ENCODE measurements around the gene ZC3HAV1L. TPM values are rescaled to one million over a fixed set of nuclear protein-coding genes. Genes with fewer than 3 reads are reported as not detected.

Gene ZC3HAV1L
- total RNA-seq, 1 donor from 2014 or later = 29.1 TPM

- intact Hi-C loops (cut with DNase I) = no loop called here
- Histone ChIP-seq H3K36me3 (peaks cover 20 to 38% of the 10 kb centered on the region in 2 donors), H3K9me3 (no peaks in the 10 kb centered on the region), H3K27ac (no peak overlapping the region), H3K4me3 (no peak overlapping the region), H3K4me1 (no peaks in the 10 kb centered on the region), H3K27me3 (no peaks in the 10 kb centered on the region)
- DNase-seq (ENCODE audit: low spot score in 2 of 2) = no peak
- no peak for TF ChIP-seq CTCF (IDR thresholded peaks at IDR 0.05)
Observed at GRCh38 chr7:139044813-139045794, 9.3 kb upstream of the ZC3HAV1L start.

- H3K9me3 ChIP-seq = no peaks in the 10 kb centered on the region
- intact Hi-C loops (cut with DNase I) = no loop called here
- no peak for TF ChIP-seq CTCF (IDR thresholded peaks at IDR 0.05)
- no peak overlapping the region for H3K27ac ChIP-seq
- peaks cover 18 to 29% of the 10 kb centered on the region in 2 donors for H3K36me3 ChIP-seq
- DNase-seq (ENCODE audit: low spot score in 2 of 2) = no peak
- H3K27me3 ChIP-seq = no peaks in the 10 kb centered on the region
- H3K4me1 ChIP-seq = no peaks in the 10 kb centered on the region
- H3K4me3 ChIP-seq = no peak overlapping the region
Observed at GRCh38 chr7:139043823-139044812, 8.3 kb upstream of the ZC3HAV1L start.

- DNase-seq (ENCODE audit: low spot score in 2 of 2) = no peak
- intact Hi-C loops (cut with DNase I) = no loop called here
- H3K4me3 ChIP-seq = no peak overlapping the region
- peaks cover 8 to 9% of the 10 kb centered on the region in 2 donors for H3K36me3 ChIP-seq
- TF ChIP-seq CTCF (IDR thresholded peaks at IDR 0.05) = no peak
- no peaks in the 10 kb centered on the region for H3K27me3 ChIP-seq
- H3K4me1 ChIP-seq = no peaks in the 10 kb centered on the region
- H3K9me3 ChIP-seq = no peaks in the 10 kb centered on the region
- no peak overlapping the region for H3K27ac ChIP-seq
Observed at GRCh38 chr7:139041378-139042085, 5.7 kb upstream of the ZC3HAV1L start.

- DNase-seq (ENCODE audit: low spot score in 2 of 2) = no peak
- Histone ChIP-seq H3K4me1 (peaks cover 0 to 9% of the 10 kb centered on the region in 2 donors), H3K27me3 (no peaks in the 10 kb centered on the region), H3K27ac (no peak overlapping the region), H3K36me3 (no peaks in the 10 kb centered on the region), H3K4me3 (no peak overlapping the region), H3K9me3 (no peaks in the 10 kb centered on the region)
- TF ChIP-seq CTCF (IDR thresholded peaks at IDR 0.05) = no peak
- intact Hi-C loops (cut with DNase I) = no loop called here
Observed at GRCh38 chr7:139038691-139039090, 2.8 kb upstream of the ZC3HAV1L start.

GRCh38 chr7:139036901-139037300, 1.1 kb upstream of the ZC3HAV1L start:
- Histone ChIP-seq H3K4me1 (peaks cover 0 to 9% of the 10 kb centered on the region in 2 donors), H3K27me3 (no peaks in the 10 kb centered on the region), H3K9me3 (no peaks in the 10 kb centered on the region), H3K4me3 (peak overlapping the region in 1 of 2 donors; percentile 94), H3K27ac (no peak overlapping the region), H3K36me3 (peaks cover 0 to 3% of the 10 kb centered on the region in 2 donors)
- DNase-seq (ENCODE audit: low spot score in 2 of 2) = no peak
- intact Hi-C loops (cut with DNase I) = no loop called here
- TF ChIP-seq CTCF (IDR thresholded peaks at IDR 0.05) = no peak
